Measurements from ENCODE around the gene MYCN. TPM values are rescaled to one million over a fixed set of nuclear protein-coding genes. Genes with fewer than 3 reads are reported as not detected.

Gene MYCN
- polyA plus RNA-seq, 1 donor (not counting 4 experiments of a cell fraction or from before 2014, with no cell fraction given), result not detected

- Histone ChIP-seq H3K4me2 (ENCODE audit: control insufficient read depth, extremely low read depth, insufficient read depth, low read depth, low read length) (no peak overlapping the region), H3K27ac (ENCODE audit: control insufficient read depth, insufficient read depth, low read length) (no peak overlapping the region), H3K9ac (ENCODE audit: control insufficient read depth, extremely low read depth, insufficient read depth, low read length) (no peak overlapping the region), H3K4me1 (ENCODE audit: control insufficient read depth, extremely low read depth, insufficient read depth, low read length) (peaks cover 8% of the 10 kb centered on the region), H3K27me3 (ENCODE audit: control insufficient read depth, extremely low read depth, insufficient read depth, low read length) (no peaks in the 10 kb centered on the region), H3K9me1 (ENCODE audit: control insufficient read depth, extremely low read depth, insufficient read depth, low read length) (no peaks in the 10 kb centered on the region), H3K4me3 (ENCODE audit: control insufficient read depth in 2 of 3, extremely low read depth in 1 of 3, insufficient read depth in 2 of 3, low read depth in 1 of 3, low read length in 3 of 3) (no peak overlapping the region), H4K20me1 (ENCODE audit: control insufficient read depth, extremely low read depth, insufficient read depth, low read length) (no peaks in the 10 kb centered on the region), H3K79me2 (ENCODE audit: control insufficient read depth, insufficient read depth, low read length) (no peaks in the 10 kb centered on the region), H3K36me3 (ENCODE audit: control insufficient read depth in 2 of 2, extremely low read depth in 1 of 2, insufficient read depth in 2 of 2, low read length in 2 of 2) (no peaks in the 10 kb centered on the region), H2AFZ (ENCODE audit: control insufficient read depth, low read length) (no peak overlapping the region), H3K9me3 (ENCODE audit: control insufficient read depth, low read depth, low read length) (no peaks in the 10 kb centered on the region)
- no peak for DNase-seq (ENCODE audit: low read depth, low spot score)
- FAIRE-seq, result no peak
- dilution Hi-C loops (cut with MboI; ENCODE audit: extremely low pct_ligation_motif_present, low sequenced_read_pairs), result no loop called here
- no peak for TF ChIP-seq CTCF (optimal IDR thresholded peaks at IDR 0.05 in 1 of 3, IDR thresholded peaks at IDR 0.05 in 1 of 3, conservative IDR thresholded peaks at IDR 0.05 in 1 of 3; ENCODE audit: extremely low read depth in 1 of 3, insufficient read depth in 2 of 3, low read length in 3 of 3)
Measured at GRCh38 chr2:15895615-15896469, 44.5 kb upstream of the MYCN start.

GRCh38 chr2:15896859-15897258 is 43.5 kb upstream of the MYCN start:
- H3K4me3 ChIP-seq (ENCODE audit: control insufficient read depth in 2 of 3, extremely low read depth in 1 of 3, insufficient read depth in 2 of 3, low read depth in 1 of 3, low read length in 3 of 3), result no peak overlapping the region
- H3K9me1 ChIP-seq (ENCODE audit: control insufficient read depth, extremely low read depth, insufficient read depth, low read length), result no peaks in the 10 kb centered on the region
- no peak for DNase-seq (ENCODE audit: low read depth, low spot score)
- FAIRE-seq, result no peak
- H4K20me1 ChIP-seq (ENCODE audit: control insufficient read depth, extremely low read depth, insufficient read depth, low read length), result no peaks in the 10 kb centered on the region
- H3K79me2 ChIP-seq (ENCODE audit: control insufficient read depth, insufficient read depth, low read length), result no peaks in the 10 kb centered on the region
- H3K36me3 ChIP-seq (ENCODE audit: control insufficient read depth in 2 of 2, extremely low read depth in 1 of 2, insufficient read depth in 2 of 2, low read length in 2 of 2), result no peaks in the 10 kb centered on the region
- no peak overlapping the region for H2AFZ ChIP-seq (ENCODE audit: control insufficient read depth, low read length)
- dilution Hi-C loops (cut with MboI; ENCODE audit: extremely low pct_ligation_motif_present, low sequenced_read_pairs), result no loop called here
- H3K4me2 ChIP-seq (ENCODE audit: control insufficient read depth, extremely low read depth, insufficient read depth, low read depth, low read length), result no peak overlapping the region
- H3K9ac ChIP-seq (ENCODE audit: control insufficient read depth, extremely low read depth, insufficient read depth, low read length), result no peak overlapping the region
- no peak overlapping the region for H3K27ac ChIP-seq (ENCODE audit: control insufficient read depth, insufficient read depth, low read length)
- TF ChIP-seq CTCF (optimal IDR thresholded peaks at IDR 0.05 in 1 of 3, IDR thresholded peaks at IDR 0.05 in 1 of 3, conservative IDR thresholded peaks at IDR 0.05 in 1 of 3; ENCODE audit: extremely low read depth in 1 of 3, insufficient read depth in 2 of 3, low read length in 3 of 3), result no peak
- no peak for TF ChIP-seq EZH2 (IDR thresholded peaks at IDR 0.05; ENCODE audit: low read length)
- H3K9me3 ChIP-seq (ENCODE audit: control insufficient read depth, low read depth, low read length), result no peaks in the 10 kb centered on the region
- peaks cover 5% of the 10 kb centered on the region for H3K4me1 ChIP-seq (ENCODE audit: control insufficient read depth, extremely low read depth, insufficient read depth, low read length)
- no peaks in the 10 kb centered on the region for H3K27me3 ChIP-seq (ENCODE audit: control insufficient read depth, extremely low read depth, insufficient read depth, low read length)

All from keratinocyte (primary cell).